OCI-LY1 (cell line): Measurements from ENCODE around the gene SLC30A3.

ENCODE experiments used
- H2AFZ ChIP-seq: fragments of 200-600 bp; sonication (generic), shearing (Covaris generic); 2 replicates; pipeline ENCODE4 v1.6.0; 2014; ENCODE audit warnings: antibody characterized with exemption, mild to moderate bottlenecking, low read length
- H3F3A ChIP-seq: fragments of 200-600 bp; sonication (generic), shearing (Covaris generic); 2 replicates; pipeline ENCODE4 v1.6.0; 2014; ENCODE audit warnings: mild to moderate bottlenecking, antibody characterized with exemption, low read length, moderate library complexity; ENCODE audit not compliant: insufficient read depth
- H3K27ac ChIP-seq: fragments of 200-600 bp; sonication (generic); 2 replicates; pipeline ENCODE4 v1.5.1; 2014; ENCODE audit warnings: low read length, mixed run types, mild to moderate bottlenecking, low read depth; ENCODE audit not compliant: poor library complexity, severe bottlenecking
- H3K27me3 ChIP-seq: fragments of 200-600 bp; sonication (generic); 2 replicates; pipeline ENCODE4 v1.6.0; 2014; ENCODE audit warnings: antibody characterized with exemption, mild to moderate bottlenecking, low read length, moderate library complexity; ENCODE audit not compliant: insufficient read depth
- H3K36me3 ChIP-seq: fragments of 200-600 bp; sonication (generic); 2 replicates; pipeline ENCODE4 v1.6.1; 2014; ENCODE audit warnings: mild to moderate bottlenecking, antibody characterized with exemption, low read length, moderate library complexity, mixed read lengths; ENCODE audit not compliant: insufficient read depth
- H3K4me1 ChIP-seq: fragments of 200-600 bp; sonication (generic); 2 replicates; pipeline ENCODE4 v1.5.1; 2014; ENCODE audit warnings: mild to moderate bottlenecking, low read length, moderate library complexity; ENCODE audit not compliant: insufficient read depth, severe bottlenecking
- H3K4me2 ChIP-seq: fragments of 200-600 bp; sonication (generic), shearing (Covaris generic); 2 replicates; pipeline ENCODE4 v1.6.1; 2014; ENCODE audit warnings: low read length
- H3K4me3 ChIP-seq: fragments of 200-600 bp; sonication (generic); 2 replicates; pipeline ENCODE4 v1.5.1; 2014; ENCODE audit warnings: low read length, low read depth, mild to moderate bottlenecking, mixed read lengths; ENCODE audit not compliant: poor library complexity, severe bottlenecking
- H3K79me2 ChIP-seq: fragments of 200-600 bp; shearing (Covaris generic); 2 replicates; pipeline ENCODE4 v1.6.1; 2016; ENCODE audit warnings: mixed run types, low read length, mixed read lengths; ENCODE audit not compliant: insufficient read depth
- H3K9ac ChIP-seq: fragments of 200-600 bp; sonication (generic), shearing (Covaris generic); 2 replicates; pipeline ENCODE4 v1.6.1; 2014; ENCODE audit warnings: mild to moderate bottlenecking, low read length, mixed read lengths
- H3K9me2 ChIP-seq: fragments of 200-600 bp; sonication (generic), shearing (Covaris generic); 2 replicates; pipeline ENCODE4 v1.6.1; 2014; ENCODE audit warnings: low read depth, mild to moderate bottlenecking, low read length, mixed read lengths
- H3K9me3 ChIP-seq: fragments of 200-600 bp; shearing (Covaris generic); 2 replicates; pipeline ENCODE4 v1.6.1; 2014; ENCODE audit warnings: low read length, mixed read lengths
- H4K20me1 ChIP-seq: fragments of 200-600 bp; sonication (generic), shearing (Covaris generic); 2 replicates; pipeline ENCODE4 v1.6.0; 2016; ENCODE audit warnings: mild to moderate bottlenecking, low read length; ENCODE audit not compliant: insufficient read depth
- EZH2 ChIP-seq: fragments of 200-600 bp; sonication (generic), shearing (Covaris generic); IDR thresholded peaks from 2 replicates; pipeline ENCODE4 v1.8.0; 2017; ENCODE audit warnings: borderline replicate concordance, mixed run types, mild to moderate bottlenecking, antibody characterized with exemption, low read length, moderate library complexity, mixed read lengths
- TF ChIP-seq, protein P1 (sequence below): fragments of 200-600 bp; sonication (generic), shearing (Covaris generic); IDR thresholded peaks from 2 replicates; pipeline ENCODE4 v1.5.1; 2017; ENCODE audit warnings: mild to moderate bottlenecking, antibody characterized with exemption, low read length, moderate library complexity, mixed read lengths

The SLC30A3 gene

GRCh38 chr2:27282892-27283291 is 20.0 kb upstream of the SLC30A3 start:
- Histone ChIP-seq H3K9ac (no peak overlapping the region), H3K36me3 (no peaks in the 10 kb centered on the region), H3K27me3 (no peaks in the 10 kb centered on the region; the same call in 1 of the 2 replicates), H3K4me3 (no peak overlapping the region), H4K20me1 (no peaks in the 10 kb centered on the region), H3K9me3 (no peaks in the 10 kb centered on the region), H3K79me2 (no peaks in the 10 kb centered on the region), H3K4me1 (no peaks in the 10 kb centered on the region), H3K27ac (no peak overlapping the region), H3F3A (no peaks in the 10 kb centered on the region), H3K9me2 (no peaks in the 10 kb centered on the region), H3K4me2 (no peak overlapping the region), H2AFZ (no peak overlapping the region)
- TF ChIP-seq, protein P1, sequence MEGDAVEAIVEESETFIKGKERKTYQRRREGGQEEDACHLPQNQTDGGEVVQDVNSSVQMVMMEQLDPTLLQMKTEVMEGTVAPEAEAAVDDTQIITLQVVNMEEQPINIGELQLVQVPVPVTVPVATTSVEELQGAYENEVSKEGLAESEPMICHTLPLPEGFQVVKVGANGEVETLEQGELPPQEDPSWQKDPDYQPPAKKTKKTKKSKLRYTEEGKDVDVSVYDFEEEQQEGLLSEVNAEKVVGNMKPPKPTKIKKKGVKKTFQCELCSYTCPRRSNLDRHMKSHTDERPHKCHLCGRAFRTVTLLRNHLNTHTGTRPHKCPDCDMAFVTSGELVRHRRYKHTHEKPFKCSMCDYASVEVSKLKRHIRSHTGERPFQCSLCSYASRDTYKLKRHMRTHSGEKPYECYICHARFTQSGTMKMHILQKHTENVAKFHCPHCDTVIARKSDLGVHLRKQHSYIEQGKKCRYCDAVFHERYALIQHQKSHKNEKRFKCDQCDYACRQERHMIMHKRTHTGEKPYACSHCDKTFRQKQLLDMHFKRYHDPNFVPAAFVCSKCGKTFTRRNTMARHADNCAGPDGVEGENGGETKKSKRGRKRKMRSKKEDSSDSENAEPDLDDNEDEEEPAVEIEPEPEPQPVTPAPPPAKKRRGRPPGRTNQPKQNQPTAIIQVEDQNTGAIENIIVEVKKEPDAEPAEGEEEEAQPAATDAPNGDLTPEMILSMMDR: no peak
- no peak for TF ChIP-seq EZH2

DNA sequence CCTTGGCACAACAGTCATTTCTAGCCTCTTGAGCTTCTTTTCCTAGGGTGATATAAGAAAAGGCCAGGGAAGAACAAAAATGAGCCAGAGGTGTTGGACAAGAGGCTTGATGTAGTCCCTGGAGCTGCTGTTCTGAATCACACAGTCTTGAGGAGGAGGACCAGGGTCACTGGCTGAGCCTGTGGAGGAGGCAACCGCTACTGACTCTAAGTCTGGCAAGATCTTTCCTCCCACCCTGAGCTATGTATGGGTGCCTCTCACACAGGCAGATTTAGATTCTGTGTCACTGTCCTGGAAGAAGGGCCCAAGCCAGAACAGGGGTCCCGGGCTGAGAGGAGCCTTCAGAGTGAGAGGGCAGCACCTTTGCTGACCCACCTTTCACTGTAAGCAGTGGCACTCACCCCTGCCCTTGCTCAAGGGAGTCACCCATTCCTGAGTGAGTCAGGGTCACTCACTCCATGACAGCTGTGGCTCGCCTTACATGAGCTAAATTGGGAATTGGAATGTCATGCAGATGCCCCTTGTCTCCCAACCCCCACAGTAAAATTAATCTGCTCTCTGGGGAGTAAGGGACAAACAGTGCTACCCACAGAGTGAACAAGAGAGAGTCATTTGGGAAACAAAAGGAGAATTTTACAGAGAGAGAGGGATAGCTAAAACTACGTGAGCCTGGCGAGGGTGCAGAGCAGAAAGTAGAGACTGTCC is 19.2 kb upstream of the SLC30A3 start, which contains the start of gene TRIM54:
Gene TRIM54, plus strand, starts transcription at position 575 of the 705 bp plus-strand sequence. CDS start 303 bp downstream, outside the sequence.
- no peak within 1 kb of the TSS for H3K4me3 ChIP-seq
- TF ChIP-seq, protein P1: no peak
- no peak for TF ChIP-seq EZH2

DNA sequence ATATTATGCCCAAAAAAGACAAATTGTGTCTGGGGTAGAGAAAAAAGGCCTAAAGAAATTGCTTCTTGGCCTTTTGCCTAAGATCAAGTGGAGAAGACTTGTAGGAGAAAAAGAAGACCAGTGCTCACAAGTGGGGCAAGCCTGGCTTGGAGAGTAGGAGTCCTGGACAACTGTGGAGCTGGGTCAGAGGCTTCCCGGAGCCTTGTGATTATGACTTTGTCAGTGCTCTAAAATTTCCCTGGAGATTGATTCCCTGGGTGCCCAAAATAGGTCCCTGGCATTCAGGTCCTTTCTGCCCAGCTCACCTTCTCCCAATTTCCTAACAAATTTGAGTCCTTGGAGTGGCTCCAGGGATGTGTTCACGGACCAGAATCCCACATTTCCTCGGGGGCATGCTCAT is 18.6 kb upstream of the SLC30A3 start:
- no peaks in the 10 kb centered on the region for H3K9me2 ChIP-seq
- no peak overlapping the region for H3K4me2 ChIP-seq
- H3K4me3 ChIP-seq: no peak overlapping the region
- H3K9ac ChIP-seq: no peak overlapping the region
- H3K9me3 ChIP-seq: no peaks in the 10 kb centered on the region
- no peaks in the 10 kb centered on the region for H4K20me1 ChIP-seq
- no peaks in the 10 kb centered on the region for H3K79me2 ChIP-seq
- H3K27ac ChIP-seq: no peak overlapping the region
- H3K27me3 ChIP-seq: no peaks in the 10 kb centered on the region; the same call in 1 of the 2 replicates
- H2AFZ ChIP-seq: no peak overlapping the region
- no peaks in the 10 kb centered on the region for H3F3A ChIP-seq
- no peak for TF ChIP-seq EZH2
- TF ChIP-seq, protein P1: no peak
- H3K36me3 ChIP-seq: no peaks in the 10 kb centered on the region
- no peaks in the 10 kb centered on the region for H3K4me1 ChIP-seq

More for the DNA sequence above, 19.2 kb upstream of the SLC30A3 start, which contains the start of gene TRIM54:
- Histone ChIP-seq H3F3A (no peaks in the 10 kb centered on the region), H3K9me2 (no peaks in the 10 kb centered on the region), H3K27me3 (no peaks in the 10 kb centered on the region; the same call in 1 of the 2 replicates), H3K9me3 (no peaks in the 10 kb centered on the region), H2AFZ (no peak within 1 kb of the TSS), H4K20me1 (no peaks in the 10 kb centered on the region), H3K79me2 (no peaks in the 10 kb centered on the region), H3K36me3 (no peaks in the 10 kb centered on the region), H3K4me2 (no peak within 1 kb of the TSS), H3K9ac (no peak within 1 kb of the TSS), H3K4me1 (no peaks in the 10 kb centered on the region), H3K27ac (no peak within 1 kb of the TSS)
